Activated CD4-positive, alpha-beta T cell treated with anti-CD3 and anti-CD28 coated beads for 36 hours (primary cell): ENCODE measurements around the gene MCTS1. TPM values are rescaled to one million over a fixed set of nuclear protein-coding genes. Genes with fewer than 3 reads are reported as not detected.

ENCODE experiments used
- ATAC-seq: fragments of 200-7000 bp; cut with Tn5 transposase; one replicate; pipeline ENCODE4 v1.10.0; 2021; ENCODE audit warnings: mild to moderate bottlenecking, moderate library complexity
- CTCF ChIA-PET: fragments of 350-600 bp; sonication (Branson Sonifier 250); formaldehyde crosslinking; loops from one replicate; lab custom pipeline; 2021; ENCODE audit warnings: antibody characterized with exemption; lab: Charles Lee
- POLR2A ChIA-PET: fragments of 350-600 bp; sonication (Branson Sonifier 250); formaldehyde crosslinking; loops from one replicate; lab custom pipeline; 2021; ENCODE audit warnings: antibody characterized with exemption, inconsistent platforms; lab: Charles Lee
- DNase-seq: peaks from one replicate; pipeline ENCODE4 v3.0.0-alpha.2; 2020
- H3K27ac Mint-ChIP-seq: one replicate; pipeline ENCODE4 v1.8.0; 2021; ENCODE audit warnings: mixed read lengths
- H3K27me3 Mint-ChIP-seq: one replicate; pipeline ENCODE4 v1.8.0; 2021; ENCODE audit warnings: mixed read lengths
- H3K36me3 Mint-ChIP-seq: one replicate; pipeline ENCODE4 v1.8.0; 2021; ENCODE audit warnings: low read depth, mixed read lengths
- H3K4me1 Mint-ChIP-seq: one replicate; pipeline ENCODE4 v1.8.0; 2021; ENCODE audit warnings: mixed read lengths
- H3K4me3 Mint-ChIP-seq: one replicate; pipeline ENCODE4 v1.8.0; 2021; ENCODE audit warnings: mild to moderate bottlenecking, moderate library complexity, mixed read lengths
- H3K9me3 Mint-ChIP-seq: one replicate; pipeline ENCODE4 v1.8.0; 2021; ENCODE audit warnings: low read depth, mixed read lengths
- intact Hi-C, 2 experiments: fragments of 100-400 bp; cut with DNase I in 1 of 2; cut with micrococcal nuclease in 1 of 2; formaldehyde crosslinking; loops; one replicate each; pipeline versions ENCODE4 v1.14.2 to v1.15.1; 2022 to 2024; cut with DNase I, micrococcal nuclease
- total RNA-seq, 2 experiments: library from RNA; stranded (reverse); gene quantifications; one replicate each; pipeline ENCODE4 v1.2.3, GENCODE V29; 2021

The MCTS1 gene
- 10 to 100 TPM; 47.8 to 73.3 TPM for total RNA-seq

GRCh38 chrX:120603707-120604360, at the start of gene MCTS1:
Gene MCTS1 (plus strand): TSS chrX:120604101. CDS start chrX:120604237, 136 bp downstream.
- peak; percentile 98 for ATAC-seq
- ChIA-PET POLR2A (interaction anchor here (0.8 to 2.1 kb wide), 3 partner anchors 23 to 135 kb away, joined by 3 to 24 read pairs (median 3); partner anchors contain the start of genes CUL4B and LAMP2), CTCF (interaction anchor here (0.7 kb wide), 1 partner anchor 46 kb away, joined by 3 read pairs; no protein-coding TSS in a partner anchor)
- Mint-ChIP-seq H3K36me3 (peaks cover 5% of the 10 kb centered on the region), H3K4me3 (peak within 1 kb of the TSS; percentile 96), H3K27me3 (no peaks in the 10 kb centered on the region), H3K27ac (peak within 1 kb of the TSS; percentile 97), H3K9me3 (no peaks in the 10 kb centered on the region), H3K4me1 (peaks cover 5% of the 10 kb centered on the region)
- intact Hi-C loops: loop anchor here (1.0 kb wide), 4 partner anchors 25 to 106 kb away; partner anchors contain the start of gene C1GALT1C1 (in 1 of the 2)
- peak; percentile 87 for DNase-seq

- CTCF ChIA-PET: no interaction called here
- POLR2A ChIA-PET: no interaction called here
- H3K4me3 Mint-ChIP-seq: no peak overlapping the region
- H3K27me3 Mint-ChIP-seq: no peaks in the 10 kb centered on the region
- H3K4me1 Mint-ChIP-seq: peaks cover 23% of the 10 kb centered on the region
- no peak for DNase-seq
- no peak overlapping the region for H3K27ac Mint-ChIP-seq
- intact Hi-C loops: loop anchor here in 1 of 2 experiments (10.0 kb wide), 1 partner anchor 71 kb away; no protein-coding TSS in a partner anchor
- no peak for ATAC-seq
- peaks cover 15% of the 10 kb centered on the region for H3K36me3 Mint-ChIP-seq
- no peaks in the 10 kb centered on the region for H3K9me3 Mint-ChIP-seq
These were observed 47.6 kb upstream of the MCTS1 start for GRCh38 chrX:120556251-120556650.

GRCh38 chrX:120559804-120560203, 44.1 kb upstream of the MCTS1 start:
- ChIA-PET CTCF (interaction anchor here (0.8 kb wide), 1 partner anchor 105 kb away, joined by 3 read pairs; no protein-coding TSS in a partner anchor), POLR2A (interaction anchor here (0.7 to 2.8 kb wide), 3 partner anchors 18 to 45 kb away, joined by 6 to 24 read pairs (median 10); partner anchors contain the start of gene MCTS1)
- H3K27me3 Mint-ChIP-seq: no peaks in the 10 kb centered on the region
- DNase-seq: peak; percentile 8
- peaks cover 15% of the 10 kb centered on the region for H3K36me3 Mint-ChIP-seq
- peak overlapping the region; percentile 90 for H3K4me3 Mint-ChIP-seq
- no peak for ATAC-seq
- no peaks in the 10 kb centered on the region for H3K9me3 Mint-ChIP-seq
- peak overlapping the region; percentile 95 for H3K27ac Mint-ChIP-seq
- H3K4me1 Mint-ChIP-seq: peaks cover 25% of the 10 kb centered on the region
- intact Hi-C loops: loop anchor here (1.0 to 10.0 kb wide), 7 partner anchors 10 to 745 kb away; partner anchors contain the start of genes LAMP2 (in 1 of the 2) and ZBTB33 (in 1 of the 2)

GRCh38 chrX:120560405-120560841, 43.5 kb upstream of the MCTS1 start:
- H3K27ac Mint-ChIP-seq: peak overlapping the region; percentile 95
- ChIA-PET POLR2A (interaction anchor here (0.7 to 2.8 kb wide), 4 partner anchors 17 to 735 kb away, joined by 3 to 24 read pairs (median 8); partner anchors contain the start of gene MCTS1), CTCF (interaction anchor here (0.8 kb wide), 1 partner anchor 104 kb away, joined by 3 read pairs; no protein-coding TSS in a partner anchor)
- H3K4me1 Mint-ChIP-seq: peaks cover 23% of the 10 kb centered on the region
- intact Hi-C loops: loop anchor here (1.0 to 10.0 kb wide), 6 partner anchors 10 to 744 kb away; partner anchors contain the start of genes LAMP2 (in 1 of the 2) and ZBTB33 (in 1 of the 2)
- no peaks in the 10 kb centered on the region for H3K27me3 Mint-ChIP-seq
- H3K4me3 Mint-ChIP-seq: peak overlapping the region; percentile 90
- H3K36me3 Mint-ChIP-seq: peaks cover 15% of the 10 kb centered on the region
- H3K9me3 Mint-ChIP-seq: no peaks in the 10 kb centered on the region
- DNase-seq: peak; percentile 65
- ATAC-seq: peak; percentile 54

GRCh38 chrX:120560842-120561633, 42.9 kb upstream of the MCTS1 start, which contains the start of gene CUL4B:
Gene CUL4B (minus strand): TSS chrX:120560962. CDS start chrX:120560638, 324 bp downstream.
- intact Hi-C loops: loop anchor here (1.0 to 10.0 kb wide), 9 partner anchors 11 to 744 kb away; partner anchors contain the start of genes MCTS1 (in 2 of the 2), C1GALT1C1 (in 1 of the 2), LAMP2 (in 1 of the 2) and NDUFA1 (in 1 of the 2)

GRCh38 chrX:120561634-120562568, 42.0 kb upstream of the MCTS1 start:
- Mint-ChIP-seq H3K27ac (peak overlapping the region; percentile 91), H3K9me3 (no peaks in the 10 kb centered on the region), H3K4me1 (peaks cover 16% of the 10 kb centered on the region), H3K36me3 (peaks cover 10% of the 10 kb centered on the region), H3K4me3 (peak overlapping the region; percentile 90), H3K27me3 (no peaks in the 10 kb centered on the region)
- POLR2A ChIA-PET: interaction anchor here (0.5 to 2.8 kb wide), 3 partner anchors 22 to 61 kb away, joined by 3 to 24 read pairs (median 5); partner anchors contain the start of gene MCTS1
- intact Hi-C loops: loop anchor here (1.0 to 10.0 kb wide), 8 partner anchors 12 to 743 kb away; partner anchors contain the start of genes MCTS1 (in 2 of the 2), C1GALT1C1 (in 1 of the 2), NDUFA1 (in 1 of the 2) and RNF113A (in 1 of the 2)
- no peak for DNase-seq
- no peak for ATAC-seq
- CTCF ChIA-PET: interaction anchor here (0.9 kb wide), 1 partner anchor 103 kb away, joined by 3 read pairs; no protein-coding TSS in a partner anchor

More at GRCh38 chrX:120560842-120561633, 42.9 kb upstream of the MCTS1 start, which contains the start of gene CUL4B:
- H3K36me3 Mint-ChIP-seq: peaks cover 14% of the 10 kb centered on the region
- peaks cover 21% of the 10 kb centered on the region for H3K4me1 Mint-ChIP-seq
- H3K27me3 Mint-ChIP-seq: no peaks in the 10 kb centered on the region
- CTCF ChIA-PET: interaction anchor here (0.9 kb wide), 1 partner anchor 104 kb away, joined by 3 read pairs; no protein-coding TSS in a partner anchor
- DNase-seq (peak; percentile 95), ATAC-seq (peak; percentile 86)
- peak within 1 kb of the TSS; percentile 90 for H3K4me3 Mint-ChIP-seq
- no peaks in the 10 kb centered on the region for H3K9me3 Mint-ChIP-seq
- H3K27ac Mint-ChIP-seq: peak within 1 kb of the TSS; percentile 95
- POLR2A ChIA-PET: interaction anchor here (0.5 to 2.8 kb wide), 4 partner anchors 21 to 735 kb away, joined by 3 to 24 read pairs (median 4); partner anchors contain the start of gene MCTS1

GRCh38 chrX:120562569-120562926, 41.4 kb upstream of the MCTS1 start:
- DNase-seq (no peak), ATAC-seq (no peak)
- Mint-ChIP-seq H3K4me3 (peak overlapping the region; percentile 90), H3K36me3 (peaks cover 6% of the 10 kb centered on the region), H3K27me3 (no peaks in the 10 kb centered on the region), H3K4me1 (peaks cover 12% of the 10 kb centered on the region), H3K9me3 (no peaks in the 10 kb centered on the region), H3K27ac (peak overlapping the region; percentile 91)
- intact Hi-C loops: loop anchor here in 1 of 2 experiments (10.0 kb wide), 1 partner anchor 742 kb away; no protein-coding TSS in a partner anchor
- ChIA-PET POLR2A (interaction anchor here (2.8 kb wide), 1 partner anchor 42 kb away, joined by 24 read pairs; the partner anchor contains the start of gene MCTS1), CTCF (no interaction called here)

GRCh38 chrX:120564925-120565324, 39.0 kb upstream of the MCTS1 start:
- Mint-ChIP-seq H3K9me3 (no peaks in the 10 kb centered on the region), H3K27ac (no peak overlapping the region), H3K27me3 (no peaks in the 10 kb centered on the region), H3K4me3 (no peak overlapping the region), H3K36me3 (no peaks in the 10 kb centered on the region), H3K4me1 (peaks cover 9% of the 10 kb centered on the region)
- no peak for DNase-seq
- ChIA-PET CTCF (no interaction called here), POLR2A (no interaction called here)
- intact Hi-C loops: loop anchor here in 1 of 2 experiments (10.0 kb wide), 1 partner anchor 740 kb away; no protein-coding TSS in a partner anchor
- ATAC-seq: no peak

- no peaks in the 10 kb centered on the region for H3K9me3 Mint-ChIP-seq
- intact Hi-C loops: loop anchor here in 1 of 2 experiments (10.0 kb wide), 1 partner anchor 738 kb away; no protein-coding TSS in a partner anchor
- no peaks in the 10 kb centered on the region for H3K36me3 Mint-ChIP-seq
- H3K4me3 Mint-ChIP-seq: no peak overlapping the region
- ChIA-PET CTCF (no interaction called here), POLR2A (no interaction called here)
- DNase-seq: no peak
- ATAC-seq: no peak
- H3K4me1 Mint-ChIP-seq: peaks cover 10% of the 10 kb centered on the region
- H3K27me3 Mint-ChIP-seq: no peaks in the 10 kb centered on the region
- no peak overlapping the region for H3K27ac Mint-ChIP-seq
These were observed 37.1 kb upstream of the MCTS1 start for GRCh38 chrX:120566817-120567216.
